ENCODE data around the gene VPS8.

VPS8 gene

GRCh38 chr3:184812662-184813042, 686 bp downstream of the VPS8 start:
- no peak for DNase-seq

- DNase-seq, result no peak
Observed at GRCh38 chr3:184813357-184813756, 1.4 kb downstream of the VPS8 start.

- no peak for DNase-seq
Observed at GRCh38 chr3:184814214-184814613, 2.2 kb downstream of the VPS8 start.

GRCh38 chr3:184815046-184815930, 3.3 kb downstream of the VPS8 start:
- no peak for DNase-seq

- DNase-seq, result no peak
Observed at GRCh38 chr3:184816614-184817013, 4.6 kb downstream of the VPS8 start.

GRCh38 chr3:184820525-184820924, 8.6 kb downstream of the VPS8 start:
- DNase-seq, result no peak

GRCh38 chr3:184821034-184821433, 9.1 kb downstream of the VPS8 start:
- no peak for DNase-seq

GRCh38 chr3:184822081-184822480, 10.1 kb downstream of the VPS8 start:
- no peak for DNase-seq

GRCh38 chr3:184822654-184823053, 10.7 kb downstream of the VPS8 start:
- DNase-seq, result no peak

- DNase-seq, result no peak
Observed at GRCh38 chr3:184823990-184824389, 12.0 kb downstream of the VPS8 start.

- DNase-seq, result no peak
Observed at GRCh38 chr3:184825121-184825820, 13.3 kb downstream of the VPS8 start.

- no peak for DNase-seq
Observed at GRCh38 chr3:184827572-184827971, 15.6 kb downstream of the VPS8 start.

GRCh38 chr3:184832044-184832443, 20.1 kb downstream of the VPS8 start:
- DNase-seq, result no peak

- no peak for DNase-seq
Observed at GRCh38 chr3:184832903-184833302, 20.9 kb downstream of the VPS8 start.

- DNase-seq, result no peak
Observed at GRCh38 chr3:184836090-184836822, 24.3 kb downstream of the VPS8 start.

- no peak for DNase-seq
Observed at GRCh38 chr3:184842433-184842832, 30.5 kb downstream of the VPS8 start.

- no peak for DNase-seq
Observed at GRCh38 chr3:184845819-184846218, 33.9 kb downstream of the VPS8 start.

- DNase-seq, result no peak
Observed at GRCh38 chr3:184846496-184846895, 34.5 kb downstream of the VPS8 start.

- DNase-seq, result no peak
Observed at GRCh38 chr3:184848934-184849333, 37.0 kb downstream of the VPS8 start.

- DNase-seq, result no peak
Observed at GRCh38 chr3:184850201-184850600, 38.2 kb downstream of the VPS8 start.

- no peak for DNase-seq
Observed at GRCh38 chr3:184857099-184857498, 45.1 kb downstream of the VPS8 start.

GRCh38 chr3:184864000-184864399, 52.0 kb downstream of the VPS8 start:
- DNase-seq, result no peak

GRCh38 chr3:184868477-184868876, 56.5 kb downstream of the VPS8 start:
- no peak for DNase-seq

- DNase-seq, result no peak
Observed at GRCh38 chr3:184872200-184872599, 60.2 kb downstream of the VPS8 start.
